Central memory CD8-positive, alpha-beta T cell (primary cell): Measurements from ENCODE around the gene IFNL4.
"Not testable (repeated sequence)": the region's sequence is repeated elsewhere in the genome, so short reads cannot be mapped to it uniquely, and the experiment has no call there.

Experiments used
- ATAC-seq: fragments of 150-1000 bp; cut with Tn5 transposase; replicated peaks from 2 replicates; pipeline ENCODE4 v1.10.0; 2022; ENCODE audit warnings: mild to moderate bottlenecking, moderate FRiP score, moderate number of reproducible peaks; ENCODE audit not compliant: poor library complexity, severe bottlenecking; ENCODE audit errors: extremely low read depth
- DNase-seq, 2 donors: peaks; one replicate each; pipeline ENCODE4 v3.0.0; 2021; ENCODE audit warnings: low spot score in 2 of 2
- H3K27ac Mint-ChIP-seq: one replicate; pipeline ENCODE4 v1.8.0; 2022; ENCODE audit warnings: low read depth, mild to moderate bottlenecking, moderate library complexity, mixed read lengths
- H3K27me3 Mint-ChIP-seq: one replicate; pipeline ENCODE4 v1.8.0; 2022; ENCODE audit warnings: mixed read lengths
- H3K36me3 Mint-ChIP-seq: one replicate; pipeline ENCODE4 v1.8.0; 2022; ENCODE audit warnings: mild to moderate bottlenecking, moderate library complexity, mixed read lengths; ENCODE audit not compliant: insufficient read depth
- H3K4me1 Mint-ChIP-seq: one replicate; pipeline ENCODE4 v1.8.0; 2022; ENCODE audit warnings: mixed read lengths
- H3K4me3 Mint-ChIP-seq: one replicate; pipeline ENCODE4 v1.8.0; 2022; ENCODE audit warnings: mild to moderate bottlenecking, moderate library complexity, mixed read lengths
- H3K9me3 Mint-ChIP-seq: one replicate; pipeline ENCODE4 v1.8.0; 2022; ENCODE audit warnings: mixed read lengths

Gene IFNL4

DNA sequence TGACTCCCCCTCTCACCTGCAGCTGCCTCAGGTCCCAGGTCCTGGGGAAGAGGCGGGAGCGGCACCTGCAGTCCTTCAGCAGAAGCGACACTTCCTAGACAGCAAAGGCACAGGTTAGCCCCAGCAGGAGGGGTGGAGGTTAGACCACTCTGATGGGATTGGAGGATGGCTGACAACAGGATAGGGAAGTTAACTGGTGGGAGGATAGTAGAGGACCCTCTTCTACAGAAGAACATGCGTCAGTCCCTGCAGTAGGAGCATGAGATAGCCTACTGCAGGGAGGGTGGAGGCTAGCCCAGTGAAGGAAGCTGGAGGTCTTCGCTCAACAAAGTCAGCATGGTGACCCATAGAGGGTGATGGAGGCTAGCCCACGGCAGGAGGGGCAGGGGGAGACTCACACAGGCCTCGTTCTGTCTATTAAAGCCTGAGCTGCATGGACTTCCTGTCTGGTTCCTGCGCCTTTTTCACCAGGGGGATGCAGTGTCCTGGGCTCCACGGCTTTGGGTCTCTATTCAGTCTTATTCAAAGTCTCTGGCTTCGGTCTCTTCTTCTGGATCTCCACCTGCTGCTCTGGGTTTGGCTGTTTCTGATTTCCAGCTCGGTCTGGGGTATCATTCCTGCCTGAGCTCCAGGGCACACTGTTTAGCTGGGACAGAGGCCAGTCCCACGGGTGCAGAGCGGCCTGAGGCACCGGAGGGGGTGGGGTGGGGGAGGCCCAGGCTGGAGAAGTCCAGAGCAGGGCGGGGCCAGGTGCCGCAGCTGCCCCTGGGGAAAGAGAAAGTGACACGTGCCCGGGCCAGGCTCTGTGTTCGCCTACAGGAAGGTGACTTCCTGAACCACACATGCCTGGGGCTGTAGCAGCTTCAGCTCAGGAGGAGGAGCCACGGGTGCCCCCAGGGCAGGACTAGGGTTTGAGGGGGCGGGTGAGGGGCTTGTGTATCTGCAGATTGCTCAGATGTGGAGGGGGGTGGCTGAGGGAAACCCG is 11.2 kb downstream of the IFNL4 start:
- H3K4me3 Mint-ChIP-seq, result peak overlapping the region; percentile 71

DNA sequence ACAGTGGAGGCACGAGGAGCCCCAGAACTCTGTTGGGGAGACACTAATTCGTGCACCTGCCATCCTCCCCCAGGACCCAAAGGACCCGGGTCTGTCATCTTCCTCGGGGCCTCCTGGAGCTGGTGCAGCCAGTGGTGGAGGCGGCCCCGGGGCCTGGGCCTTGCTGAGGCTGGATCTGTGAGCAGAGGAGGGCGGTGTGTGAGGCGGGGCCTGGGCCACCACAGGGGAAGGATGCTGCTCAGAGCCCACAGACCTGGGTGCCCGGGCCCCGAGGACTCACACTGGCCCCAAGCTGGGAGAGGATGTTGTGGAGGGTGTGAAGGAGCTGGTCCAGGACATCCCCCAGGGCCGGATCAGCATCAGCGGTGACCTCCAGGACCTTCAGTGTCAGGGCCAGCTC is 12.1 kb downstream of the IFNL4 start:
- ATAC-seq, result peak; percentile 90
- Mint-ChIP-seq H3K36me3 (peaks cover 2% of the 10 kb centered on the region), H3K27ac (peak overlapping the region; percentile 88), H3K4me3 (peak overlapping the region; percentile 71), H3K9me3 (no peaks in the 10 kb centered on the region), H3K4me1 (peaks cover 28% of the 10 kb centered on the region), H3K27me3 (no peaks in the 10 kb centered on the region)
- DNase-seq, result peak in 1 of 2 donors; percentile 14

More for the DNA sequence above, 11.2 kb downstream of the IFNL4 start:
- peaks cover 2% of the 10 kb centered on the region for H3K36me3 Mint-ChIP-seq
- H3K27ac Mint-ChIP-seq, result peak overlapping the region; percentile 88
- H3K27me3 Mint-ChIP-seq, result no peaks in the 10 kb centered on the region
- H3K4me1 Mint-ChIP-seq, result peaks cover 28% of the 10 kb centered on the region
- no peaks in the 10 kb centered on the region for H3K9me3 Mint-ChIP-seq
- DNase-seq (no peak), ATAC-seq (no peak)

DNA sequence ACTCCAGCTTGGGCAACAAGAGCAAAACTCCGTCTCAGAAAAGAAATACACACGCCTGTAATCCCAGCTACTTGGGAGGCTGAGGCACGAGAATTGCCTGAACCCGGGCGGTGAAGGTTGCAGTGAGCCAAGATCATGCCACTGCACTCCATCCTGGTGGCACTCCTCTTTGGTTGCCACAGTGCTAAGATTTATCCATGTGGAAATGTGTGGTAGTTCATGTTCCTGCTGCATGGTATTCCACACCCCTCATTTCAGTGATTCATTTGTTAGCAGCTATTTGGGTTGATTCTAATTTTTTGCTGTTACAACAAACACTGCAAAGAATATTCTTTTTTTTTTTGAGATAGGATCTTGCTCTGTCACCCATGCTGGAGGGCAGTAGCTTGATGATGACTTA is 15.9 kb downstream of the IFNL4 start:
- Mint-ChIP-seq H3K27me3 (no peaks in the 10 kb centered on the region), H3K4me1 (peaks cover 19% of the 10 kb centered on the region), H3K4me3 (no peak overlapping the region), H3K36me3 (peaks cover 5% of the 10 kb centered on the region), H3K27ac (no peak overlapping the region), H3K9me3 (no peaks in the 10 kb centered on the region)
- ATAC-seq, result no peak
- no peak for DNase-seq

DNA sequence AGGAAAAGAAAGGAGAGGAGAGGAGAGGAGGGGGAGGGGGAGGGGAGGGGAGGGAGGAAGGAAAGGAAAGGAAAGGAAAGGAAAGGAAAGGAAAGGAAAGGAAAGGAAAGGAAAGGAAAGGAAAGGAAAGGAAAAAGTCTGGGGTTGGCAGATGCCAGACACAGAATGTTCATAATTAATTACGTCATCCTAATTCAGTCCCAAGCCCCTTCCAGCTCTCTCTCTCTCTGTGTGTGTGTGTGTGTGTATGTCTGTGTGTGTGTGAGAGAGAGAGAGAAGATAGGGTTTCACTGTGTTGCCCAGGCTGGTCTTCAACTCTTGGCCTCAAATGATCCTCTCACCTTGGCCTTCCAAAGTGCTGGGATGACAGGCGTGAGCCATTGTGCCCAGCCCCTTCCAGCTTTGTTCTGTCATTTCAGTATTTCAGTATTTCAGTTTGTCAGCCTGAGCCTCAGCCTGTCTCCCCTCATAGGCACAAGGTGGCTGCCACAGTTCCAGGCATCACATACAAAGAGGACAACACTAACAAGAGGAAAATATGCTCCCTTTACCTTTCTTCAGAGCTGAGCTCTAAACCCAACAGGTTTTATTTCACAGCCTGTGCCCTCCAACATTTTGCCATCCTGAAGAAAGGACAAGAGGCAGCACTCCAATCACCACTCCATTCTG is 18.4 kb downstream of the IFNL4 start:
- H3K4me1 Mint-ChIP-seq, result no peaks in the 10 kb centered on the region
- H3K9me3 Mint-ChIP-seq, result no peaks in the 10 kb centered on the region
- H3K27ac Mint-ChIP-seq, result no peak overlapping the region
- ATAC-seq (no peak), DNase-seq (no peak)
- H3K4me3 Mint-ChIP-seq, result no peak overlapping the region
- H3K36me3 Mint-ChIP-seq, result peaks cover 5% of the 10 kb centered on the region
- peaks cover 2% of the 10 kb centered on the region for H3K27me3 Mint-ChIP-seq

DNA sequence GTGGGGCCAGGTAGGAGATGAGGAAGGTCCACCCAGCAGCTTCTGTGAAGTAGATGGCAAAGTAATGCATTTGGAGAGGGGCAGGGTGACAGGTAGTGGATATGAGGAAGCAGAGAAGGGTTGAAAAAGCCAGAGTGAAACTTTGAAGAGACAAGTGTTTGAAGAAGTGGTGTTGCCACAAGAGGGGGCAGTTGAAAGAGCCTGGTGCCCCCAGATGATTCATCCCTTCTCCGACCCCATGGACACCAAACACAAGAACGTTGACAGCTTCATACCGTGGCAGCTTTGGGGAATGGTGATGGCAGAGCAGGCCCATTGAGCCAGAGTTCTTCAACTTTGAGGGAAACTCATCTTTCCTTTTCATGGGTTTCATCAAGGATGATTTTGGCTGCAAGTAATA is 23.7 kb downstream of the IFNL4 start:
- peaks cover 33% of the 10 kb centered on the region for H3K27me3 Mint-ChIP-seq

DNA sequence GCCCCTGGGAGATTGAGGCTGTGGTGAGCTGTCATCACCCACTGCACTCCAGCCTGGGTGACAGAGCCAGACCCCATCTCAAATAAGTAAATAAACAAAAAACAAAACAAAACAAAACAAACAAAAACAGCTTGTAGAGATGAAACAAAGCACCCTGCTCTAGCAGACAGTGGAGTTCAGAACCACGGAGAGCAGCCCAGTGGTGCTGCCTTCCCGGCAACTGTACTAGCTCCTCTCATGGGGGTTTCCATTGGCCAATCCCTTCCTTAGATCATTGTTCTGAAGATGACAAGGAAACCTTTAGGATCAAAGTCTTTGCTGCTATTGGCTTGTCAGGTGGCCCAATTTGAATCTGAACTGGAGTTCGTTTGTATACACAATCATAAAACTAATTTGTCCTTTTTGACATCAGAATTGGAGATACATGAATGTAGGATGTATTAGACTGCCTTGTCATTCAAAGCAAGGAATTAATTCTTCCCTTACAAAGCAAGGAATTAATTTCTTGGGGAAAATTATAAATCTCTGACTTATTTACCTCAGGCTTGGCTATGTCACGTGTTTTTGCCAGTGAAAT is 24.9 kb downstream of the IFNL4 start:
- Mint-ChIP-seq H3K9me3 (no peaks in the 10 kb centered on the region), H3K36me3 (no peaks in the 10 kb centered on the region), H3K4me1 (no peaks in the 10 kb centered on the region), H3K27ac (no peak overlapping the region), H3K27me3 (peaks cover 41% of the 10 kb centered on the region), H3K4me3 (no peak overlapping the region)
- no peak for DNase-seq
- no peak for ATAC-seq

More for the DNA sequence above, 23.7 kb downstream of the IFNL4 start:
- no peak overlapping the region for H3K4me3 Mint-ChIP-seq
- no peaks in the 10 kb centered on the region for H3K36me3 Mint-ChIP-seq
- no peak for ATAC-seq
- H3K27ac Mint-ChIP-seq, result no peak overlapping the region
- H3K4me1 Mint-ChIP-seq, result no peaks in the 10 kb centered on the region
- no peaks in the 10 kb centered on the region for H3K9me3 Mint-ChIP-seq
- no peak for DNase-seq

DNA sequence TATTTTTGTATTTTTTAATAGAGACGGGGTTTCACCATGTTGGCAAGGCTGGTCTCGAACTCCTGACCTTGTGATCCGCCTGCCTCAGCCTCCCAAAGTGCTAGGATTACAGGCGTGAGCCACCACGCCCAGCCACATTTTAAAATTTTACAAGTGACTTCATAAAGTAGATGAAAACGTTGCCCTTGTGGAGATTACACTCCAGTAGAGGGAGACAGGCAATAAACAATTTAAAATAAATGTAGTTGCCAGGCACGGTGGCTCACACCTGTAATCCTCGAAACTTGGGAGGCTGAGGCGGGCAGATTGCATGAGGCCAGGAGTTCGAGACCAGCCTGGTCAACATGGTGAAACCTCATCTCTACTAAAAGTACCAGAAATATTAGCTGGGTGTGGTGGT is 29.5 kb downstream of the IFNL4 start:
- H3K27me3 Mint-ChIP-seq, result peaks cover 41% of the 10 kb centered on the region
- not testable (repeated sequence) for H3K27ac Mint-ChIP-seq, H3K9me3 Mint-ChIP-seq, H3K4me1 Mint-ChIP-seq, H3K4me3 Mint-ChIP-seq, ATAC-seq, DNase-seq, H3K36me3 Mint-ChIP-seq

DNA sequence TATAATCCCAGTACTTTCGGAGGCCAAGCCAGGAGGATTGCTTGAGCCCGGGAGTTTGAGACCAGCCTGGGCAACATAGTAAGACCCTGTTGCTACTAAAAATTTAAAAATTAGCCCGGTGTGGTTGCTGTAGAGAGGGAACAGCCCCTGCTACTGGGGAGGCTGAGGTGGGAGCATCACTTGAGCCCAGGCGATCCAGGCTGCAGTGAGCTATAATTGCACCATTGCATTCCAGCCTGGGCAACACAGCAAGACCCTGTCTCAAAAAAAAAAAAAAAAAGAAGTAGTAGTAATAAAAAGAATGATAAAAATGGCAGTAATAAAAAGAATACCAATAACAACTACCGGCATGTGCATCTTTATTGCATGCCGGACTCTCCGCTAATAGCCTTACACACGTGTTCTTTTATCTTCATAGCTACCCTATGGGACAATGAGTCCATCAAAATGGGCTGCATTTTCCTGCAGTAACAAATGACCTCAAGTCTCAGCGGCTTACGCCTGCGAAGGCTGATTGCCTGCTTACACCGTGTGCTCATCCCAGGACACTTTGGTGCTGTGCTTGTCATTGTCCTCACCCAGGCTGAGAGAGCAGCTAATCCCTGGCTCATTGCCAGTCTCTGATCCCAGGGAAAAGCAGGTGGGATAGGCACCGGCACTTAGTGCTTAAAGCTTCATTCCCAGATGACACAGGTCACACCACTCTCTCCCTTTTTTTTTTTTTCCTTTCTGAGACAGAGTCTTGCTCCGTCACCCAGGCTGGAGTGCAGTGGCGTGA is 30.2 kb downstream of the IFNL4 start:
- DNase-seq (no peak), ATAC-seq (no peak)
- H3K36me3 Mint-ChIP-seq, result no peaks in the 10 kb centered on the region
- no peaks in the 10 kb centered on the region for H3K4me1 Mint-ChIP-seq
- H3K27me3 Mint-ChIP-seq, result peaks cover 37% of the 10 kb centered on the region
- H3K27ac Mint-ChIP-seq, result no peak overlapping the region
- no peaks in the 10 kb centered on the region for H3K9me3 Mint-ChIP-seq
- H3K4me3 Mint-ChIP-seq, result no peak overlapping the region

DNA sequence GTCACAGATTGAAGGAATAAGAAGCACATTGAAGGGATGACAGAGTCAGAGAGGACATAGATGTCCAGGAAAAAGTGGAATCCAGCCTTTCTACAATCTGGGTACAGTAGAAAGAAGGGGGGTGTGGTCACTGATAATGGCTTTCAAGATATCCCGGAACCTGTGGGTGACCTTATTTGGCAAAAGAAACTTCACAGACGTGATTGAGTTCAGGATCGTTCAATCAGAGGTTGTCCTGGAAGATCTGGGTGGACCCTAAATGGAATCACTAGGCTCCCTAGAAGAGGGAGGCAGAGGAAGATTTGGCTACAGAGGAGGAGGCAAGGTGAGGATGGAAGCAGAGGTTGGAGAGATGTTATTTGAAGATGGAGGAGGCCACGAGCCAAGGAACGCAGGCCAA is 31.6 kb downstream of the IFNL4 start:
- peaks cover 31% of the 10 kb centered on the region for H3K27me3 Mint-ChIP-seq
- no peak overlapping the region for H3K27ac Mint-ChIP-seq
- ATAC-seq, result no peak
- H3K36me3 Mint-ChIP-seq, result no peaks in the 10 kb centered on the region
- no peaks in the 10 kb centered on the region for H3K9me3 Mint-ChIP-seq
- no peak overlapping the region for H3K4me3 Mint-ChIP-seq
- no peaks in the 10 kb centered on the region for H3K4me1 Mint-ChIP-seq
- DNase-seq, result no peak

DNA sequence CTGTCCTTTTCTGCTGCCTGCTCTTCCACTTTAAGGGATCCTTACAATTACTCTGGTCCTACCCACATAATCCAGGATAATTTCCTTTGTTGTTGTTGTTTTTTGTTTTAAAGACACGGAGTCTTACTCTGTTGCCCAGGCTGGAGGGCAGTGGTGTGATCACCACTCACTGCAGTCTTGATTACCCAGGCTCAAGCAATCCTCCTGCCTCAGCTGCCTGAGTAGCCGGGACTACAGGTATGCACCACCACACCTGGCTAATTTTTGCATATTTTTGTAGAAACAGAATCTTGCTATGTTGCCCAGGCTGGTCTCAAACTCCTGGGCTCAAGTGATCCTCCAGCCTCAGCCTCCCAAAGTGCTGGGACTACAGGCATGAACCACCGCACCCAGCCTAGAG is 33.3 kb downstream of the IFNL4 start:
- not testable (repeated sequence) for H3K4me3 Mint-ChIP-seq, H3K36me3 Mint-ChIP-seq, H3K4me1 Mint-ChIP-seq, H3K9me3 Mint-ChIP-seq, H3K27ac Mint-ChIP-seq, ATAC-seq, DNase-seq
- H3K27me3 Mint-ChIP-seq, result peaks cover 24% of the 10 kb centered on the region

DNA sequence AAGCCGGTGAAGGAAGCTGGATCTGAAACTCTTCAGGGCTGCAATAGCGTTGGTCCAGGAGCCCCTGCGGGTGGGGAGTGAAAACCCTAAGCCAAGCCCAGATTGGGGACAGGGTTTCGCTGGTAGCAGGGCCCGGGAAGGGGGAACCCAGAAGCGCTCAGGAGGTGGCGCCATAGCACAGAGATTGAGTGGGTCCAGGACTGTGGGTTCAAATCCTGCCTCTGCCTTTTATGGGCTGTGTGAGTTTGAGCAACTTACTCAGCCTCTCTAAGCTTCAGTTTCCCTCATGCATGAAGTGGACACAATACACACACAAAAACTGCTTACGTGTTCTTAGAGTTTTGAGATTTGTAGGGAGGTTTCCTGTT is 36.3 kb downstream of the IFNL4 start:
- H3K4me3 Mint-ChIP-seq, result no peak overlapping the region
- H3K27me3 Mint-ChIP-seq, result peaks cover 7% of the 10 kb centered on the region
- H3K36me3 Mint-ChIP-seq, result no peaks in the 10 kb centered on the region
- ATAC-seq (peak; percentile 79), DNase-seq (peak; percentile 31 to 45)
- H3K4me1 Mint-ChIP-seq, result no peaks in the 10 kb centered on the region
- H3K27ac Mint-ChIP-seq, result no peak overlapping the region
- no peaks in the 10 kb centered on the region for H3K9me3 Mint-ChIP-seq

DNA sequence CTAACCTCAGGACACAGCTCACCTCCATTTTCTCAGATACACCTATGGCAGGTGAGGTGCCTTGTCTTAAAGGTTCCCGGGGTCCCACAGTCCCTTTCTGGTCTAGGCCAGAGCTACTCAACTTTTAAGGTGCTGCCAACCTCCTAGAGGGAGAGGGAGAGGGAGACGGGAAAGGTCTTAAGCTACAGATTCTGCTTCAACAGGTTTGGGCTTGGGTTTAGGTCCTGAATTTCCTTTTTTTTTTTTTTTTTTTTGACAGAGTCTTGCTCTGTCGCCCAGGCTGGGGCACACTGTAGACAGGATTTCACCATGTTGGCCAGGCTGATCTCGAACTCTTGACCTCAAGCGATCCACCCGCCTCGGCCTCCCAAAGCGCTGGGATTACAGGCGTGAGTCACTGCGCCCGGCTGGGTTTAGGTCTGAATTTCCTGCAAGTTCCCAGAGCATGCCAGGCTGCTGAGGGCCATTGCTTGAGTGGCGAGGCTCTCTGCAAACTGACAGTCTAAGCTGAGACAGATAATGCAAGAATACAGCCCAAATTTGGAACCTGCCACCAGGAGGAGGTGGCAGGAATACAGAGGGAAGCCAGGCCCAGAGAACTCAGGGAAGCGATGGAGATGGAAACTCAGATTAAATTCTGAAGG is 36.8 kb downstream of the IFNL4 start:
- Mint-ChIP-seq H3K27ac (no peak overlapping the region), H3K4me1 (no peaks in the 10 kb centered on the region), H3K27me3 (peaks cover 2% of the 10 kb centered on the region), H3K9me3 (no peaks in the 10 kb centered on the region), H3K4me3 (no peak overlapping the region), H3K36me3 (no peaks in the 10 kb centered on the region)
- DNase-seq, result no peak
- ATAC-seq, result no peak
